GM23248 (cell line): Measurements from ENCODE around the gene GAPVD1.

Source experiments
- EZH2 ChIP-seq: fragments of 200-600 bp; sonication (generic); IDR thresholded peaks from 2 replicates; pipeline ENCODE4 v1.6.1; 2018; ENCODE audit warnings: antibody characterized with exemption, mild to moderate bottlenecking; ENCODE audit not compliant: insufficient read depth, poor library complexity, severe bottlenecking
- EZH2phosphoT487 ChIP-seq: fragments of 200-600 bp; sonication (generic); IDR thresholded peaks from 2 replicates; pipeline ENCODE4 v1.6.1; 2018; ENCODE audit warnings: antibody characterized with exemption, moderate library complexity, mild to moderate bottlenecking, low read depth; ENCODE audit not compliant: insufficient read depth

GRCh38 chr9:125411171-125411756 lies 149.6 kb downstream of the GAPVD1 start:
- no peak for TF ChIP-seq EZH2phosphoT487
- TF ChIP-seq EZH2, result no peak
